HEK293 (cell line): Measurements from ENCODE around the gene LY6G5B.

Experiments used
- EGR2 ChIP-seq: fragments of 450-650 bp; formaldehyde crosslinking; IDR thresholded peaks from 2 replicates; pipeline ENCODE4 v1.5.1; 2016; ENCODE audit warnings: low read depth, missing biosample characterization, missing genetic modification characterization
- HIC1 ChIP-seq: fragments of 450-650 bp; formaldehyde crosslinking; IDR thresholded peaks from 2 replicates; pipeline ENCODE4 v1.5.1; 2016; ENCODE audit warnings: missing biosample characterization, missing genetic modification characterization
- HOXD13 ChIP-seq: sonication (generic); formaldehyde crosslinking; IDR thresholded peaks from 2 replicates; pipeline ENCODE4 v1.8.0; 2022; ENCODE audit warnings: missing genetic modification reagents, borderline replicate concordance
- IKZF3 ChIP-seq: fragments of 450-650 bp; IDR thresholded peaks from 2 replicates; pipeline ENCODE4 v1.5.0; 2018; ENCODE audit warnings: missing biosample characterization, mild to moderate bottlenecking, missing genetic modification characterization, moderate library complexity
- KLF17 ChIP-seq: fragments of 450-650 bp; formaldehyde crosslinking; IDR thresholded peaks from 2 replicates; pipeline ENCODE4 v1.5.1; 2016; ENCODE audit warnings: missing biosample characterization, missing genetic modification characterization
- MYNN ChIP-seq: fragments of 450-650 bp; formaldehyde crosslinking; IDR thresholded peaks from 2 replicates; pipeline ENCODE4 v1.5.1; 2016; ENCODE audit warnings: missing biosample characterization, missing genetic modification characterization, borderline replicate concordance
- PRDM1 ChIP-seq: fragments of 450-650 bp; formaldehyde crosslinking; IDR thresholded peaks from 2 replicates; pipeline ENCODE4; 2016; ENCODE audit warnings: missing biosample characterization, missing genetic modification characterization
- SCRT2 ChIP-seq: fragments of 450-650 bp; formaldehyde crosslinking; IDR thresholded peaks from 2 replicates; pipeline ENCODE4 v1.5.1; 2016; ENCODE audit warnings: missing biosample characterization, missing genetic modification characterization
- YY2 ChIP-seq: fragments of 450-650 bp; formaldehyde crosslinking; IDR thresholded peaks from 2 replicates; pipeline ENCODE4 v1.5.1; 2016; ENCODE audit warnings: missing biosample characterization, missing genetic modification characterization
- ZBTB20 ChIP-seq: fragments of 450-650 bp; formaldehyde crosslinking; IDR thresholded peaks from 2 replicates; pipeline ENCODE4 v1.5.1; 2016; ENCODE audit warnings: missing biosample characterization, missing genetic modification characterization
- ZBTB26 ChIP-seq: fragments of 450-650 bp; formaldehyde crosslinking; optimal IDR thresholded peaks from 2 replicates; pipeline ENCODE3; 2016; ENCODE audit warnings: missing biosample characterization, mild to moderate bottlenecking, missing genetic modification characterization
- ZBTB8A ChIP-seq: fragments of 450-650 bp; formaldehyde crosslinking; IDR thresholded peaks from 2 replicates; pipeline ENCODE4 v1.5.1; 2016; ENCODE audit warnings: missing biosample characterization, missing genetic modification characterization
- ZNF121 ChIP-seq: fragments of 450-650 bp; formaldehyde crosslinking; IDR thresholded peaks from 2 replicates; pipeline ENCODE4 v1.5.1; 2016; ENCODE audit warnings: missing biosample characterization, missing genetic modification characterization
- ZNF133 ChIP-seq: fragments of 450-650 bp; formaldehyde crosslinking; IDR thresholded peaks from 2 replicates; pipeline ENCODE4 v1.5.1; 2016; ENCODE audit warnings: missing biosample characterization, missing genetic modification characterization
- ZNF138 ChIP-seq: fragments of 450-650 bp; formaldehyde crosslinking; IDR thresholded peaks from 2 replicates; pipeline ENCODE4 v1.5.1; 2016; ENCODE audit warnings: missing biosample characterization, missing genetic modification characterization, borderline replicate concordance
- ZNF211 ChIP-seq: fragments of 450-650 bp; formaldehyde crosslinking; IDR thresholded peaks from 2 replicates; pipeline ENCODE4 v1.5.1; 2016; ENCODE audit warnings: low read depth, missing biosample characterization, missing genetic modification characterization
- ZNF24 ChIP-seq: fragments of 450-650 bp; formaldehyde crosslinking; IDR thresholded peaks from 2 replicates; pipeline ENCODE4 v1.5.1; 2016; ENCODE audit warnings: missing biosample characterization, missing genetic modification characterization
- ZNF391 ChIP-seq: fragments of 450-650 bp; formaldehyde crosslinking; IDR thresholded peaks from 2 replicates; pipeline ENCODE4 v1.5.1; 2016; ENCODE audit warnings: low read depth, missing biosample characterization, missing genetic modification characterization, borderline replicate concordance
- ZNF404 ChIP-seq: fragments of 450-650 bp; formaldehyde crosslinking; IDR thresholded peaks from 2 replicates; pipeline ENCODE4 v1.5.1; 2017; ENCODE audit warnings: missing biosample characterization, missing genetic modification characterization
- ZNF514 ChIP-seq: fragments of 450-650 bp; formaldehyde crosslinking; IDR thresholded peaks from 2 replicates; pipeline ENCODE4 v1.5.1; 2016; ENCODE audit warnings: missing biosample characterization, missing genetic modification characterization
- ZNF621 ChIP-seq: fragments of 450-650 bp; formaldehyde crosslinking; IDR thresholded peaks from 2 replicates; pipeline ENCODE4 v1.5.1; 2017; ENCODE audit warnings: missing biosample characterization, missing genetic modification characterization
- ZNF654 ChIP-seq: fragments of 450-650 bp; formaldehyde crosslinking; IDR thresholded peaks from 2 replicates; pipeline ENCODE4 v1.5.1; 2016; ENCODE audit warnings: low read depth, missing biosample characterization, missing genetic modification characterization
- ZNF664 ChIP-seq: fragments of 450-650 bp; formaldehyde crosslinking; IDR thresholded peaks from 2 replicates; pipeline ENCODE4 v1.5.1; 2016; ENCODE audit warnings: missing biosample characterization, missing genetic modification characterization
- ZNF777 ChIP-seq: fragments of 450-650 bp; formaldehyde crosslinking; IDR thresholded peaks from 2 replicates; pipeline ENCODE4 v1.5.1; 2017; ENCODE audit warnings: missing biosample characterization, missing genetic modification characterization, borderline replicate concordance
- ZNF837 ChIP-seq: fragments of 450-650 bp; formaldehyde crosslinking; IDR thresholded peaks from 2 replicates; pipeline ENCODE4 v1.5.1; 2016; ENCODE audit warnings: missing biosample characterization, missing genetic modification characterization
- TF ChIP-seq, protein P1 (sequence below): fragments of 450-650 bp; formaldehyde crosslinking; IDR thresholded peaks from 2 replicates; pipeline ENCODE4; 2016; ENCODE audit warnings: missing biosample characterization, missing genetic modification characterization
- TF ChIP-seq, protein P2 (sequence below): fragments of 450-650 bp; formaldehyde crosslinking; IDR thresholded peaks from 2 replicates; pipeline ENCODE4 v1.5.1; 2017; ENCODE audit warnings: missing biosample characterization, missing genetic modification characterization
- TF ChIP-seq, protein P3 (sequence below): fragments of 450-650 bp; formaldehyde crosslinking; IDR thresholded peaks from 2 replicates; pipeline ENCODE4 v1.5.1; 2016; ENCODE audit warnings: missing biosample characterization, missing genetic modification characterization

The LY6G5B gene

DNA sequence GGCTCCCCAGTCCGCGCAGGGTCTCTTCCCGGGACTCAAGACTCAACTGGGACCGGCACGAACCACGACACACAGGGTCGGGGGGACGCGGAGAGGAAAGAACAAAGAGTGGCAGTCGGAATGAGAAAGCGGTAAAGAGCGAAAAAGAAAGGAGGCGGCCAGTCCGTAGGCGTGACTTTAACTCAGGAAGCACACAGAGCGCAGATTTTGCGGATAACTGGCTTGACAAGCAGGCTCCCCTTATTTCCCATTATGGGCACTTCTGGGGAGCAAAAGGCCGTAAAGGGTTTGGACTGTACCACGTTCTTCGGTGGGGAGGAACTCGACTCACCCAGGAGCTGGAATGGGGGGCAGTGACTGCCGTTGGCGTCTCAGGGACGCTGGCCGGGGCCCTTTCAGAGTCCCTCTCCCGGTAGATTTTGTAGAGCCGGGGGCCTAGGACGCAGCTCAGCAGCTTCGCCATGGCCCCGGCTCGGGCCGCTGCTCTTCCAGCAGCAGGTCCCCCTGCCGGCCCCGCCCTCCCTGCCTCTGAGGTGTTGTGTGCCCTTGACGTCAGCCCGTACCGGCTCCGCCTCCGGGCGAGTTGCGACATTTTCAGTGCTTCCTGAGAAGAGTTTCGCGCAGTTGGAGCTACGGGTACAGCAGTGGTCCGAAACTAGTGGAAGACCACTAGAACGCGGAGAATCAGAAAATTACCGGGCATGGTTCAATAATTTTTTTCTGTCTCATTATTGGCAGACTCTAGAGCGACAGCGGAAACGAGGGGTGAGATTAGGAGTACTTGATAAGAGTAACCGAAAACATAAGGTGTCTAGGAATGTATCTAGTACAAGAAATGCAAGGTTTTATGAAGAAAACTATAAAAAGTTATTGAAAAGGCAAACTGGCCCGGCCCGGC is 33.3 kb downstream of the LY6G5B start, which contains the start of gene ABHD16A (continued):
- TF ChIP-seq ZNF404 (no peak), ZBTB20 (tag by site-specific recombination) (peak; percentile 92), YY2 (no peak), ZBTB8A (tag by site-specific recombination) (0 out of 2 replicates have a peak, but pooled peaks have one; percentile 30), ZNF138 (tag by site-specific recombination) (no peak), ZNF391 (no peak), MYNN (tag by site-specific recombination) (no peak), ZNF777 (tag by site-specific recombination) (no peak), ZBTB26 (tag by site-specific recombination) (no peak), ZNF211 (tag by site-specific recombination) (no peak), ZNF664 (tag by site-specific recombination) (no peak), ZNF621 (tag by site-specific recombination) (no peak), IKZF3 (peak; percentile 48; the same call in 1 of the 2 replicates), SCRT2 (tag by site-specific recombination) (peak; percentile 85), ZNF24 (tag by site-specific recombination) (peak; percentile 55; the same call in 1 of the 2 replicates), KLF17 (tag by site-specific recombination) (peak; percentile 79), ZNF121 (no peak), ZNF654 (tag by site-specific recombination) (no peak), ZNF133 (tag by site-specific recombination) (no peak), HIC1 (no peak), HOXD13 (CRISPR knock-in tag) (0 out of 2 replicates have a peak, but pooled peaks have one; percentile 37), PRDM1 (tag by site-specific recombination) (no peak), EGR2 (peak; percentile 55; the same call in 1 of the 2 replicates), ZNF514 (tag by site-specific recombination) (no peak), ZNF837 (tag by site-specific recombination) (no peak)
- TF ChIP-seq, protein P1, sequence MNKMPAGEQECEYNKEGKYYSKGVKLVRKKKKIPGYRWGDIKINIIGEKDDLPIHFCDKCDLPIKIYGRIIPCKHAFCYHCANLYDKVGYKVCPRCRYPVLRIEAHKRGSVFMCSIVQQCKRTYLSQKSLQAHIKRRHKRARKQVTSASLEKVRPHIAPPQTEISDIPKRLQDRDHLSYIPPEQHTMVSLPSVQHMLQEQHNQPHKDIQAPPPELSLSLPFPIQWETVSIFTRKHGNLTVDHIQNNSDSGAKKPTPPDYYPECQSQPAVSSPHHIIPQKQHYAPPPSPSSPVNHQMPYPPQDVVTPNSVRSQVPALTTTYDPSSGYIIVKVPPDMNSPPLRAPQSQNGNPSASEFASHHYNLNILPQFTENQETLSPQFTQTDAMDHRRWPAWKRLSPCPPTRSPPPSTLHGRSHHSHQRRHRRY (tag by site-specific recombination) = no peak
- TF ChIP-seq, protein P2, sequence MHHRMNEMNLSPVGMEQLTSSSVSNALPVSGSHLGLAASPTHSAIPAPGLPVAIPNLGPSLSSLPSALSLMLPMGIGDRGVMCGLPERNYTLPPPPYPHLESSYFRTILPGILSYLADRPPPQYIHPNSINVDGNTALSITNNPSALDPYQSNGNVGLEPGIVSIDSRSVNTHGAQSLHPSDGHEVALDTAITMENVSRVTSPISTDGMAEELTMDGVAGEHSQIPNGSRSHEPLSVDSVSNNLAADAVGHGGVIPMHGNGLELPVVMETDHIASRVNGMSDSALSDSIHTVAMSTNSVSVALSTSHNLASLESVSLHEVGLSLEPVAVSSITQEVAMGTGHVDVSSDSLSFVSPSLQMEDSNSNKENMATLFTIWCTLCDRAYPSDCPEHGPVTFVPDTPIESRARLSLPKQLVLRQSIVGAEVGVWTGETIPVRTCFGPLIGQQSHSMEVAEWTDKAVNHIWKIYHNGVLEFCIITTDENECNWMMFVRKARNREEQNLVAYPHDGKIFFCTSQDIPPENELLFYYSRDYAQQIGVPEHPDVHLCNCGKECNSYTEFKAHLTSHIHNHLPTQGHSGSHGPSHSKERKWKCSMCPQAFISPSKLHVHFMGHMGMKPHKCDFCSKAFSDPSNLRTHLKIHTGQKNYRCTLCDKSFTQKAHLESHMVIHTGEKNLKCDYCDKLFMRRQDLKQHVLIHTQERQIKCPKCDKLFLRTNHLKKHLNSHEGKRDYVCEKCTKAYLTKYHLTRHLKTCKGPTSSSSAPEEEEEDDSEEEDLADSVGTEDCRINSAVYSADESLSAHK (tag by site-specific recombination) = 0 out of 2 replicates have a peak, but pooled peaks have one; percentile 32
- TF ChIP-seq, protein P3, sequence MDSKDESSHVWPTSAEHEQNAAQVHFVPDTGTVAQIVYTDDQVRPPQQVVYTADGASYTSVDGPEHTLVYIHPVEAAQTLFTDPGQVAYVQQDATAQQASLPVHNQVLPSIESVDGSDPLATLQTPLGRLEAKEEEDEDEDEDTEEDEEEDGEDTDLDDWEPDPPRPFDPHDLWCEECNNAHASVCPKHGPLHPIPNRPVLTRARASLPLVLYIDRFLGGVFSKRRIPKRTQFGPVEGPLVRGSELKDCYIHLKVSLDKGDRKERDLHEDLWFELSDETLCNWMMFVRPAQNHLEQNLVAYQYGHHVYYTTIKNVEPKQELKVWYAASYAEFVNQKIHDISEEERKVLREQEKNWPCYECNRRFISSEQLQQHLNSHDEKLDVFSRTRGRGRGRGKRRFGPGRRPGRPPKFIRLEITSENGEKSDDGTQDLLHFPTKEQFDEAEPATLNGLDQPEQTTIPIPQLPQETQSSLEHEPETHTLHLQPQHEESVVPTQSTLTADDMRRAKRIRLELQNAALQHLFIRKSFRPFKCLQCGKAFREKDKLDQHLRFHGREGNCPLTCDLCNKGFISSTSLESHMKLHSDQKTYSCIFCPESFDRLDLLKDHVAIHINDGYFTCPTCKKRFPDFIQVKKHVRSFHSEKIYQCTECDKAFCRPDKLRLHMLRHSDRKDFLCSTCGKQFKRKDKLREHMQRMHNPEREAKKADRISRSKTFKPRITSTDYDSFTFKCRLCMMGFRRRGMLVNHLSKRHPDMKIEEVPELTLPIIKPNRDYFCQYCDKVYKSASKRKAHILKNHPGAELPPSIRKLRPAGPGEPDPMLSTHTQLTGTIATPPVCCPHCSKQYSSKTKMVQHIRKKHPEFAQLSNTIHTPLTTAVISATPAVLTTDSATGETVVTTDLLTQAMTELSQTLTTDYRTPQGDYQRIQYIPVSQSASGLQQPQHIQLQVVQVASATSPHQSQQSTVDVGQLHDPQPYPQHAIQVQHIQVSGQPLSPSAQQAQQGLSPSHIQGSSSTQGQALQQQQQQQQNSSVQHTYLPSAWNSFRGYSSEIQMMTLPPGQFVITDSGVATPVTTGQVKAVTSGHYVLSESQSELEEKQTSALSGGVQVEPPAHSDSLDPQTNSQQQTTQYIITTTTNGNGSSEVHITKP (tag by site-specific recombination) = peak; percentile 100
